Esophagus muscularis mucosa (tissue), 4 donors: ENCODE data around the gene DHX16.
A peak's percentile ranks its signal among the peaks of the same experiment; 100 is the strongest.

Experiments
- EP300 ChIP-seq: sonication (generic); formaldehyde crosslinking; IDR thresholded peaks from one replicate; pipeline ENCODE4 v1.6.1; 2017; ENCODE audit warnings: antibody characterized with exemption
- POLR2A ChIP-seq: fragments of 450-650 bp; IDR thresholded peaks from one replicate; pipeline ENCODE4 v1.6.1; 2017; ENCODE audit warnings: antibody characterized with exemption, moderate library complexity, mild to moderate bottlenecking, low read depth
- TF ChIP-seq, protein P1 (sequence below), 3 experiments: fragments of 200-600 bp in 2 of 3; fragments of 450-650 bp in 1 of 3; sonication (generic) in 2 of 3; IDR thresholded peaks; one replicate each; pipeline ENCODE4 v1.5.1; 2017 to 2019; ENCODE audit warnings: antibody characterized with exemption in 3 of 3, mild to moderate bottlenecking in 2 of 3, moderate library complexity in 1 of 3

DNA sequence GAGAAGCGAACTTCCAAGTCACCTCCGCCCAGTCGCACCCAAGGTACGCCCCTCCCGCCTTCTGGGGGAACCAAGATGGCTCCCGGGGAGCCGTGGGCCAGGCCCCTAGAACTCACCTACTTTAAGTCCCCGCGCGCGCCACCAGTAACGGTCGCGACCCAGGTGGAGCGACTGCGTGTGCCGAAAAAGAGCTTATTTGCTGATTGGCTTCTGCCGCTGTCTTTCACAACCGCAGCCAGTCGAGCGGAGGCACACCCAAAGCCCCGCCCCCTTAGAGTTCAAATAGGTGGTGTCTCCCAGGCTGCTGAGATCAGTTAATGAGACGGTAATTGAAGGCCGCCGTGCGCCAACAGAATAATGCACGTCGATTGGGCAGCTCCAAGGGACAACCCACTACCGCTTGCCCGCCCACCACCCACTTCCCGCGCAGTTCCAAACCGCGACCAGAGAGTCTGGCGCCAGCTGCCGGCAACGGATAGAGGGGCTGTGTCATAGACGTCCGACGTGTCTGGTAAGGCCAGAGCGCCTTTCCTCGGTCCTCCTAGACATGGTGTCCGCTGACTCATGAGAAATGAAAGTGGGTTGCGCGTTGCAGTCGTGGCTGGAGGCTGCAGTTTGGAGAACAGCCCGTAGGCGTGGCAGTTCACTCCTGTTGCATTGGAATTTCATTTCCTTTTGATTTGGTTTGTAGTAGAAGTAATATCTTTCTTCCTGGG lies 44.5 kb upstream of the DHX16 start, which contains the start of gene MDC1:
- TF ChIP-seq, protein P1, sequence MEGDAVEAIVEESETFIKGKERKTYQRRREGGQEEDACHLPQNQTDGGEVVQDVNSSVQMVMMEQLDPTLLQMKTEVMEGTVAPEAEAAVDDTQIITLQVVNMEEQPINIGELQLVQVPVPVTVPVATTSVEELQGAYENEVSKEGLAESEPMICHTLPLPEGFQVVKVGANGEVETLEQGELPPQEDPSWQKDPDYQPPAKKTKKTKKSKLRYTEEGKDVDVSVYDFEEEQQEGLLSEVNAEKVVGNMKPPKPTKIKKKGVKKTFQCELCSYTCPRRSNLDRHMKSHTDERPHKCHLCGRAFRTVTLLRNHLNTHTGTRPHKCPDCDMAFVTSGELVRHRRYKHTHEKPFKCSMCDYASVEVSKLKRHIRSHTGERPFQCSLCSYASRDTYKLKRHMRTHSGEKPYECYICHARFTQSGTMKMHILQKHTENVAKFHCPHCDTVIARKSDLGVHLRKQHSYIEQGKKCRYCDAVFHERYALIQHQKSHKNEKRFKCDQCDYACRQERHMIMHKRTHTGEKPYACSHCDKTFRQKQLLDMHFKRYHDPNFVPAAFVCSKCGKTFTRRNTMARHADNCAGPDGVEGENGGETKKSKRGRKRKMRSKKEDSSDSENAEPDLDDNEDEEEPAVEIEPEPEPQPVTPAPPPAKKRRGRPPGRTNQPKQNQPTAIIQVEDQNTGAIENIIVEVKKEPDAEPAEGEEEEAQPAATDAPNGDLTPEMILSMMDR (IDR thresholded peaks at IDR 0.05), result peak; percentile 35 to 48 (median 44)
- peak; percentile 31 for TF ChIP-seq POLR2A
- TF ChIP-seq EP300, result no peak
